ENCODE data around the gene REXO5. TPM values are rescaled to one million over a fixed set of nuclear protein-coding genes. Genes with fewer than 3 reads are reported as not detected.
A peak's percentile ranks its signal among the peaks of the same experiment; 100 is the strongest.

REXO5 gene
- total RNA-seq, 4 donors from 2014 or later, result 1.5 to 5.9 (median 4.1) TPM

- no peaks in the 10 kb centered on the region for H3K36me3 ChIP-seq
- no peak for DNase-seq (ENCODE audit: low spot score in 2 of 2)
- TF ChIP-seq CTCF (IDR thresholded peaks at IDR 0.05), result no peak
- no peak for TF ChIP-seq POLR2A (IDR thresholded peaks at IDR 0.05)
- no peak for TF ChIP-seq EP300 (IDR thresholded peaks at IDR 0.05)
- H3K4me3 ChIP-seq, result no peak overlapping the region
- H3K9me3 ChIP-seq, result no peaks in the 10 kb centered on the region
- peak overlapping the region in 2 of 4 donors; percentile 70 to 71 for H3K27ac ChIP-seq
- no peaks in the 10 kb centered on the region for H3K27me3 ChIP-seq
- H3K4me1 ChIP-seq, result peaks cover 0 to 75% (median 36%) of the 10 kb centered on the region in 4 donors
- 76 to 83% methylated on average over 6 of the region's 6 CpGs for WGBS, 2 donors
These were observed 75.2 kb downstream of the REXO5 start for GRCh38 chr16:20881503-20881878.

- Histone ChIP-seq H3K4me1 (peaks cover 0 to 83% (median 31%) of the 10 kb centered on the region in 4 donors), H3K27ac (peak overlapping the region in 2 of 4 donors; percentile 63 to 75), H3K27me3 (no peaks in the 10 kb centered on the region), H3K4me3 (no peak overlapping the region), H3K9me3 (no peaks in the 10 kb centered on the region), H3K36me3 (no peaks in the 10 kb centered on the region)
- no peak for DNase-seq (ENCODE audit: low spot score in 2 of 2)
- 71 to 77% methylated on average over 5 of the region's 5 CpGs for WGBS, 2 donors
- TF ChIP-seq POLR2A (IDR thresholded peaks at IDR 0.05) (no peak), EP300 (IDR thresholded peaks at IDR 0.05) (peak in 1 of 2 donors; percentile 11), CTCF (IDR thresholded peaks at IDR 0.05) (no peak)
These were observed 77.4 kb downstream of the REXO5 start for GRCh38 chr16:20883554-20884239.

GRCh38 chr16:20884240-20884556 lies 77.9 kb downstream of the REXO5 start:
- peak overlapping the region in 2 of 4 donors; percentile 63 to 75 for H3K27ac ChIP-seq
- no peaks in the 10 kb centered on the region for H3K27me3 ChIP-seq
- 57% methylated on average over 1 of the region's 1 CpG for WGBS, 2 donors
- no peaks in the 10 kb centered on the region for H3K9me3 ChIP-seq
- H3K36me3 ChIP-seq, result no peaks in the 10 kb centered on the region
- H3K4me3 ChIP-seq, result no peak overlapping the region
- DNase-seq (ENCODE audit: low spot score in 2 of 2), result no peak
- peaks cover 0 to 80% (median 28%) of the 10 kb centered on the region in 4 donors for H3K4me1 ChIP-seq
- TF ChIP-seq EP300 (IDR thresholded peaks at IDR 0.05) (no peak), CTCF (IDR thresholded peaks at IDR 0.05) (no peak), POLR2A (IDR thresholded peaks at IDR 0.05) (no peak)

GRCh38 chr16:20886320-20886719 lies 80.0 kb downstream of the REXO5 start:
- peaks cover 0 to 4% (median 0%) of the 10 kb centered on the region in 3 donors for H3K36me3 ChIP-seq
- 29 to 82% methylated on average over 1 of the region's 1 CpG for WGBS, 2 donors
- TF ChIP-seq CTCF (IDR thresholded peaks at IDR 0.05), result no peak
- TF ChIP-seq EP300 (IDR thresholded peaks at IDR 0.05), result no peak
- no peak for TF ChIP-seq POLR2A (IDR thresholded peaks at IDR 0.05)
- no peak for DNase-seq (ENCODE audit: low spot score in 2 of 2)
- no peaks in the 10 kb centered on the region for H3K27me3 ChIP-seq
- H3K27ac ChIP-seq, result no peak overlapping the region
- no peaks in the 10 kb centered on the region for H3K9me3 ChIP-seq
- H3K4me3 ChIP-seq, result no peak overlapping the region
- H3K4me1 ChIP-seq, result peaks cover 0 to 76% (median 22%) of the 10 kb centered on the region in 4 donors

GRCh38 chr16:20887207-20887606 lies 80.9 kb downstream of the REXO5 start:
- no peak for DNase-seq (ENCODE audit: low spot score in 2 of 2)
- Histone ChIP-seq H3K27me3 (no peaks in the 10 kb centered on the region), H3K36me3 (peaks cover 0 to 12% (median 0%) of the 10 kb centered on the region in 3 donors), H3K4me3 (no peak overlapping the region), H3K4me1 (peaks cover 0 to 76% (median 21%) of the 10 kb centered on the region in 4 donors), H3K27ac (peak overlapping the region in 1 of 4 donors; percentile 41), H3K9me3 (no peaks in the 10 kb centered on the region)
- TF ChIP-seq CTCF (IDR thresholded peaks at IDR 0.05) (no peak), POLR2A (IDR thresholded peaks at IDR 0.05) (no peak), EP300 (IDR thresholded peaks at IDR 0.05) (no peak)
- 96 to 100% methylated on average over 1 of the region's 1 CpG for WGBS, 2 donors
